Activated naive CD4-positive, alpha-beta T cell (primary cell): Measurements from ENCODE around the gene AOAH.

Source experiments
- DNase-seq, 4 experiments: peaks; one replicate each; lab custom pipeline; 2025; lab: John Stamatoyannopoulos, UW

AOAH gene

GRCh38 chr7:36692456-36692855 lies 31.8 kb downstream of the AOAH start:
- no peak for DNase-seq

- no peak for DNase-seq
These were observed 32.3 kb downstream of the AOAH start for GRCh38 chr7:36691983-36692382.

- no peak for DNase-seq
These were observed 33.6 kb downstream of the AOAH start for GRCh38 chr7:36690514-36691187.

DNA sequence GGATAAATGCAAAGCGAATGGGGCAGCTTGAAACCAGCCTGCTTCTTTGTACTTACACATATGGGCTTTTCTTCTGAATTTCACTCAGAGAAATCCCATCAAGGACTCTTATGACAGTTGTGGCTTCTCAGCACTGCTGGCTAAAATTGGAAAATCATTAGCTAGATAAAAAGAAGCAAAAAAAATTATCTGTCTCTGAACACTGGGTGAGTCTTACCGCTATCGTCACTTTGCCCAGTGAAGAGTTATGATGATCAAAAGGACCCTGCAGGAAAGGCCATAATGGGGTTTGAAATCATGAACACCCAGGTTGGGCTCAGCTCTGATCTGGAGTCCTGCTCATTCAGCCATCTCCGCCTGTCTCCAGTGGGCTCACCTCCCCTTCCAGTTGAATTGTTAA lies 34.3 kb downstream of the AOAH start:
- DNase-seq: no peak

DNA sequence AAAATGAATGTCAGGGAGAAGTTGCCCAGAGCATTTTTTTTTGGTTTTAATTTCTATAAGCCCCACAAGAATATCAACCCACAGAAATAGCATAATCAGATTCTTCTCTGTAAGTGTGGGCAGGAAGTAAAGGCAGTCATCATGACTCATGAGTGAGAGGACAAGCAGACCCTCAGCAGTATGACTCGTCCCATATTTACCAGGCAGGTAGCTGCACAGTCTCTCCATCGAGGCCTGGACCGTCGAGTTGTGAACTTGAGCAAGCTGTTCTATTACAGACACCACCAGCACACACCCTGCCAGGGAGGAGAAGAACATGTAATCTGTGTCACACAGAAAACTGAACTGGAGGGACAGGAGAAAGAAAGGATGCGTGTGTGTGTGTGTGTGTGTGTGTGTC lies 37.8 kb downstream of the AOAH start:
- peak in 1 of 4 experiments; percentile 7 for DNase-seq

DNA sequence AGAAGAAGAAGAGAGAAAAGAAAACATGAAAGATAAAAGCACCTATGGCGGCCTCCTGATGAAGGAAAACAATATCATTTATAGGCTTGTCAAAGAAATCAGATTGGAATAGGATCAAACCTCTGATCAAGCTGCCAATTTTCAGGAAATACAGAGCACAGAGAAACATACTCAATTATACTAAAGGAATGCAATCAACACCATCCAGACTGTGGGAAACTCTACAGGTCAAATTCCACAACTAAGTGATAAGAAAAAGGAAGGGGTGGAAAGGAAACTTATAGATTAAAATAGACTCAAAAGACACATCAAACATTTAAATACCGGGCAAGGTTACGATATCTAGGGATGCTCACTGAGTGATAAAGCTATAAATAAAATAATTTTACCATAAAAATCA lies 39.3 kb downstream of the AOAH start:
- no peak for DNase-seq

GRCh38 chr7:36683695-36684357 lies 40.5 kb downstream of the AOAH start:
- no peak for DNase-seq

DNA sequence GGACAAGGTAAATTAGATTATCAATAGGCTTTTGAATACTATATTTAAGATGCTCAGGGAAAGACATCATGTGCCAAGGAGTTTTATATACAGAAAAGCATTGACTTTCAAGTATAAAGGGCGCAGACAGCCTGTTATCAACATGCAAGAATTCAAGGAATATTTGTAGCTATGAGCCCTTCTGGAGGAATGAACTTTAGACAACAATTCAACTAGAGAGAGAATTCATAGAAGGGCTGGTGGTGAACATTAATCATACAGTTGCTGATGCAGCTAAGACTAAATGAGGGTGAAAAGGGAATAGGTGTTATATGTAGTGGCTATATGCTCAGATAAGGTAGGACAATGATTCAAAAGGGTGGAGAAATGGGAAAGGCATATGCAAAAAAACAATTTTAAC lies 41.2 kb downstream of the AOAH start:
- DNase-seq: no peak

DNA sequence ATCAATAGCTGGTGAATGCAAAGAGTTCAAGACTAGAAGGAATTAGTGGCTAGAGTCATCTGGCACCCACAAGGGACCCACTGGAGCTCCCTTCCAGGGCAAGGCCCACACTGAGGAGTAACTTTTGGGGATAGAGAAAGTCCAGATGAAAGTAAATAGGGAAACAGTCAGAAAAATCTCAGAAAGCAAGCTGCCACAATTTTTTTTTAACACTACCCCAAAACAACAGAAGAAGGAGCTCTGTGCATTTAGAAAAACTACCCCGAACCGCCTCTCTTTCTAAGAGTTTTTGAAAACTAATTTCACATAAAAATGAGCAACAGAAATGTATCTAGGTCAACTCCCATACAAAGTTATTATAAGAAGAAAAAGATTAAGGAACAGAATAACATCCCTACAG lies 42.2 kb downstream of the AOAH start:
- no peak for DNase-seq

DNA sequence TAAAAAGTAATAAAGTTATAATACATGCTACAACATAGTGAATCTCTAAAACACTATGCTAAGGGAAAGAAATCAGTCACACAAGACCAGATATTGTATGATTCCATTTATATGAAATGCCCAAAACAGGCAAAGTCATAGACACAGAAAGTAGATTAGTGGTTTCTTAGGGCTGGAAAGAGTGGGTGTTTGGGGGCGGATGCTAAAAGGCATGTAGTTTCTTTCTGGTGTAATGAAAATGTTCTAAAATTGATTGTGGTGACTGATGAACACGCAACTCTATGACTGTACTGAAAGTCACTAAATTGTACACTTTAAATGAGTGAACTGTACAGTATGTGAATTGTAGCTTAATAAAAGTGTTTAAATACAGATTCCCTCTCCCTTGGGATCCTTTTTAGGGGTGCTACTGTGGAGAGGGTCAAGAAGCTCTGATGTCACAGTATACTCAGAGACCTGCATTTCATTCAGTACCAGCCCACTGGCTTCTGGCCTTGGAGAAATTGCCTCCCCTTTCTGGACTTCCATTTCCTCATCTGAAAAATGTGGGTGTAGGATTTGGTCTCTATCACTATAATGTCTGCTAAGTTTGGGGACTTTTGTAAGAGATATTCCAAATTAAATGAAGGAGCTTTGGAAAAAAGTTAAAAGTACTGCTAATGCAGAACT lies 46.4 kb downstream of the AOAH start:
- DNase-seq: peak in 2 of 4 experiments; percentile 3 to 6

- DNase-seq: no peak
These were observed 50.6 kb downstream of the AOAH start for GRCh38 chr7:36673703-36674102.

DNA sequence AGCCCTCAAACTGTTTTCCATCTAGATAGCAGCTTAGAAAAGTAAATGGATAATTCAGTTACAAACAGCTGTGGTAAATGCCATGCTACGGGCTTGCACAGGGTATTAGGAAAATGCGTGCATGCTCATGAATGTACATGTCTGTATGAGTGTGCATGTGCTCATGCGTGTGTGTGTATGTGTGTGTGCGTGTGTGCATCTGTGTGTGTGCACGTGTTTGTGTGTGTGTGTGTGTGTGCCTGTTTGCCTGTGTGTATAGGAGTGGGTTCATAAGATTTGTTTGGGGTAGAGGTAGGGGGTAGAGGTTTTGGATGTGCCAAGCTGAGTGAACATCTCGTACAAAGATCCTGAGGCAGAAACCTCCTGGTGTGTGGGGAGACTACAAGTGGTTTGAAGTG lies 52.9 kb downstream of the AOAH start:
- DNase-seq: no peak

- DNase-seq: peak; percentile 3 to 48 (median 20)
These were observed 53.5 kb downstream of the AOAH start for GRCh38 chr7:36670585-36671431.

DNA sequence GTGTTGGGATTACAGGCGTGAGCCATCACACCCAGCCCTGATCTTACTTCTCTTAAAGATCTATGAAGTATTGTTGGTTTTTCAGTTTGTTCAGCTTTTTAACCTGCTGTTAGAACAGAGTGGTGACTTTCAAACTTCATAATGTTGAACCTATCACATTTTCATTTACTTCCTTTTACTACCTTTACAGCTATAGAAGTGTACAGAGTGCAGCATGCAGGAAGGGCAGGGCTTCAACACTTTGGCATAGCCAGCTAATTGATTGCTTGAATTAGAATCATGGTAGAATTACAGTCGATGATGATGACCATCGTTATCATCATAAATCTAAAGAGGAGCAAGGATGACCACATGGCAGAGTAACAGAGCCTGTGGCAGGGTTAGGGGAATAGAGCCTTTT lies 55.5 kb downstream of the AOAH start:
- DNase-seq: no peak

DNA sequence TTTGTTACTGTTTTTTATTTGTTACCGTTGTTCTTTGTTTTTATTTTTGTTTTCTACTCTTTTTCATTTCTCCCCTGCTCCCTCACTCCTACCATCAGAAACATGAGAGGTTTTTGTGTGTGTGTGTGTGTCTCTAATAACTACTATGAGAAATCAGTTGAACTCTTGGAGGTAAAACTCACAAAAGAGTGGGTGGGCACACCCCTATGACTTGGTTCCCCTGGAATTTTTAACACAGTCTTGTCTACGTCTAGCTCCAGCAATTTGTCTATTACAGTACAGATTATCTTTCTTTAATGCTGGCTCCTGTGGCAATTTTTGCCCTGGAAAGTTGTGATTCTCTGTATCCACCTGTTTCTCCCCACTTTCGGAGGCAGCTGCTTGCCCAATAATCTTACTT lies 56.2 kb downstream of the AOAH start:
- DNase-seq: no peak

- DNase-seq: no peak
These were observed 57.1 kb downstream of the AOAH start for GRCh38 chr7:36667007-36667745.

- no peak for DNase-seq
These were observed 60.8 kb downstream of the AOAH start for GRCh38 chr7:36663481-36663880.

DNA sequence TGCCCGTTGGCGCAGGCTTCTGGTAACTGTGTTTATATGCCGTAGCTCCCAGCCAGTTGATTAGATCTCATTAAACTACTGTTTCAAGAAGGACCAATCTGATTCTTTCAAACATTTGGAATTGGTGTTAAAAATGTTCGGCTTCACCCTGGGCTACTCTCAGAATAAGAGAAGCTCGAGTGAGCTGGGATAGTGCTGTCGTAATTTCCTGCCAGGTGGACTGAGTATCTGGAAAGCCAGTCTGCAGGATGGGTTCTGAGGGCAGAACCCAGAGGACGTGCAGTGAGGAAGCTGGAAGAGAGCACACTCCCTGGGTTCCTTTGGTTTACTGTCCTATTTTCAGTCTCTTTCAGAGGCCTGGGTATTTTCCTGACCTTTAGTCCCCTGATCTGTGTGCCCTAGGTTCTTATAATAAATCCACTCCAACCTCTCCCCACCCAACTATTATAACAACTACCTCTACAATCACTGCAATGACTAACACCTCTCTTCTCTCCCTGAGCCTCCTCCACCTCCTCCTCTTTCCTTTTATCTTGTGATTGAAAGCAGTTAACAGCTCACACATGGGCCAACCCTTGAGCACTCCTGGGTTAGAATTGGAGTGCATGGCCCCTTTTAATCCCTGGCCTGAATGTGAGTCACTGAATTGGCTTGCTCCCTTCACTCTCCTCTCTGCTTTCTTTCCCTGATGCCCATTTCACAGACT lies 63.0 kb downstream of the AOAH start:
- DNase-seq: no peak

DNA sequence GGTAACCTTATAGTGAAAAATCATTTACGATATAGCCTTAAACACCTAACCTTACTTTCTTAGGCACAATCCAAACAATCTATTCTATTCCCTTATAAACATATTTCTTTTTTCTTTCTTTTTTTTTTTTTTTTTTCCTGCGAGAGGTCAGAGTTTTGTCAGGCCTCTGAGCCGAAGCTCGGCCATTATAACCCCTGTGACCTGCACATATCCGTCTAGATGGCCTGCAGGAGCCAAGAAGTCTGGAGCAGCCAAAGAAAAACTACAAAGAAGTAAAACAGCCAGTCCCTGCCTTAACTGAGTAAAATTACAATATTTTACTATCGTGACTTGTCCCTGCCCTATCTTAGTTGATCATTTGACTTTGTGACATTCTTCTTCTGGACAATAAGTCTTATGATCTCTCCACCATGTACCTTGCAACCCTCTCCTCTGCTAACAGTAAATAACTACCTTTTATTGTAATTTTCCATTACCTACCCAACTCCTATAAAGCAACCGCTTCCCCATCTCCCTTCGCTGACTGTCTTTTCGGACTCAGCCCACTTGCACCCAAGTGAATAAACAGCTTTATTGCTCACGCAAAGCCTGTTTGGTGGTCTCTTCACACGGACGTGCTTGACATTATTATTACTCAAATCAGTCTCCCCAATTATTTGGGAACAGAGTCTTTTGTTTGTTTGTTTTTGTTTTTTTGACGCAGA lies 64.5 kb downstream of the AOAH start:
- DNase-seq: no peak

GRCh38 chr7:36659172-36659516 lies 65.2 kb downstream of the AOAH start:
- no peak for DNase-seq
